K562 (cell line): Measurements from ENCODE around the gene TIMM22. TPM values are rescaled to one million over a fixed set of nuclear protein-coding genes. Genes with fewer than 3 reads are reported as not detected.

Experiments
- CREBBP ChIP-seq: IDR thresholded peaks from one replicate; pipeline ENCODE4 v1.6.1; 2012; ENCODE audit warnings: low read depth, mild to moderate bottlenecking, control low read depth, inconsistent platforms, low read length
- EHMT2 ChIP-seq: fragments of 450-650 bp; IDR thresholded peaks from 2 replicates; pipeline ENCODE4 v1.6.1; 2018; ENCODE audit warnings: antibody characterized with exemption
- RERE ChIP-seq: sonication (generic); formaldehyde crosslinking; IDR thresholded peaks from 2 replicates; pipeline ENCODE4 v1.8.0; 2023; ENCODE audit warnings: missing genetic modification reagents, mild to moderate bottlenecking, borderline replicate concordance
- SP1 ChIP-seq: sonication (generic); formaldehyde crosslinking; IDR thresholded peaks from 2 replicates; pipeline ENCODE4 v1.8.1; 2022; ENCODE audit warnings: mild to moderate bottlenecking, missing genetic modification reagents
- TOE1 ChIP-seq, 2 experiments: fragments of 450-650 bp in 1 of 2; sonication (generic) in 1 of 2; formaldehyde crosslinking in 1 of 2; IDR thresholded peaks; 2 replicates each; pipeline versions ENCODE4 v1.7.1 to v1.8.0; 2016 to 2022; ENCODE audit warnings: borderline replicate concordance in 2 of 2, mild to moderate bottlenecking in 2 of 2, antibody characterized with exemption in 1 of 2, inconsistent platforms in 1 of 2, low read depth in 1 of 2, missing genetic modification reagents in 1 of 2, moderate library complexity in 1 of 2
- ZNF41 ChIP-seq: fragments of 250-450 bp; sonication (Bioruptor Pico); conservative IDR thresholded peaks from 2 replicates; pipeline ENCODE4 v1.4.0; 2020; ENCODE audit warnings: mild to moderate bottlenecking
- ZNF830 ChIP-seq: fragments of 250-450 bp; sonication (Bioruptor Pico); IDR thresholded peaks from 2 replicates; pipeline ENCODE4 v1.5.0; 2021; ENCODE audit warnings: mild to moderate bottlenecking
- polyA plus RNA-seq, 8 experiments: library from polyadenylated mRNA; depleted of rRNA in 4 of 8; stranded (reverse) in 5 of 8; unstranded in 3 of 8; fragments of >200 nt; fragmentation: Nextera tagmentation in 2 of 8; fragmentation: Illumina TruSeq in 1 of 8; extraction: Ambion mirVana in 2 of 8; extraction: Trizol in 1 of 8; gene quantifications; 2 replicates each; pipeline versions ENCODE4 v1.2.1 to v1.2.3, GENCODE V29; 2011 to 2014; ENCODE audit warnings: inconsistent platforms in 1 of 8, missing spikeins in 1 of 8
- total RNA-seq, 7 experiments: library from RNA; depleted of rRNA in 6 of 7; stranded (reverse); fragments of >200 nt in 6 of 7; fragmentation: Illumina TruSeq in 2 of 7; extraction: Trizol in 2 of 7; gene quantifications; 2 replicates each; pipeline versions ENCODE4 v1.2.1 to v1.2.3, GENCODE V29; 2011 to 2021; ENCODE audit warnings: low replicate concordance in 1 of 7

The TIMM22 gene
- total and polyA plus RNA-seq, 9 of the 15 experiments (the other 6 are each of a cell fraction or from before 2014, with no cell fraction given) = 5.9 to 14.1 (median 10.3) TPM

- TF ChIP-seq RERE (CRISPR knock-in tag) (no peak), EHMT2 (no peak), ZNF41 (no peak), SP1 (CRISPR knock-in tag) (no peak), CREBBP (no peak), TOE1 (IDR thresholded peaks at IDR 0.05; ENCODE audit: borderline replicate concordance) (no peak), TOE1 (CRISPR knock-in tag; IDR thresholded peaks at IDR 0.05; ENCODE audit: borderline replicate concordance, low read depth) (no peak), ZNF830 (no peak)
- TF ChIP-seq, all 486 proteins: peak for 0
Measured at GRCh38 chr17:1042486-1042885, 45.6 kb downstream of the TIMM22 start (continued).
